GM21360 (cell line): ENCODE results near the gene CEACAM3.

Experiments
- ATAC-seq: cut with Tn5 transposase; IDR thresholded peaks from one replicate; pipeline ENCODE4 v1.9.1; 2021; ENCODE audit warnings: mild to moderate bottlenecking, moderate library complexity; ENCODE audit not compliant: unreplicated experiment

The CEACAM3 gene

DNA sequence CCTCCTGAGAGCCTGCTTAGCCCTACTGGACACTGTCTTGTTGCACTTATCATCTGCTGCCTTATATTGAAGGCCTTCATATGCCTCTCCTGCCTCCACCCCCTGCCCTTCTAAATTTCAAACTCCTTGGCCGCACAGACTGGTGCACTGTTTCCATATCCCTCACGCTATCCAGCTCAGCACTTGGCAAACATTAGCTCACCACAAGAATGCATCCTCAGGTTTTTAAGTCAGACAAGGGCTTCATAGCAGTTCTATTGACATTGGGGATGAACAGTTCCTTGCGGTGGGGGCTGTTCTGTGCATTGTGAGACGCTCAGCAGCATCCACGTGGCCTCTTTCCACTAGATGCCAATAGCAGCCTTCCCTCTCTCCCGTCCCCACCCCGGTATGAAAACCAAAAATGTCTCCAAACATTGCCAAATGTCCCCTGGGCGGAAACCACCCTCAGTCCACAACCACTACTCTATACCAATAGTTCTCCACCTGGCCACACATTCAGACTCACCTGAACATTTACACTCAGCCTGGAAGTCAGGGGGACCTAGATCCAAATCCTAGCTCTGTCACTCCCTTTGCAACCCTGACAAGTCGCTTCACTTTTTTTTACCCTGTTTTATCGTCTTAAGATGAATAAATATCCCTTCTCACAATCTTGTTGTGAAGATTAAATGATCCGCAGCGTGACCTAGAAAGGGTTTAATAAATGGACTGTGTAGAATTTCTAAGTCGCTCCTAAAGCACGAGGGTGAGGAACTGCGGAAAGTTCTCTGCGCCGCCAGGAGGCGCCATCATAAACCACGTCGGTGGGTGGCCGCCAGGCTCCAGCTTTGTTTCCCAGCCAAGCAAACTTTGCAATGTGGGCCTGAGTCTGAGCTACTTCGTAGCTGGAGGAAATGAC, 3.6 kb upstream of the CEACAM3 start:
- no peak for ATAC-seq

DNA sequence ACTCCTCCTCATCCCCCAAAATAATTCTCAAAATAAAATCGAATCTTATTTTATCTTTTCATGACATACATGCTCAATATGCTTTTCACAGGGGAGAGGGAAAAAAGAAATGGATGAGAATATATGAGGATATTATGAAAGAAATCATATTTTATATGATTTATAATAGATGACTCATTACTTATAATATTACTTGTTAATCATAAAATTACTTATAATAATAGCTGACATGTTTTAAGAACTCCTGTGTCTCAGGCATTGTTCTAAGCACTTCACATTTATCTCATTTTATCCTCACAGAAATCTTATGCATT, 3.0 kb upstream of the CEACAM3 start:
- ATAC-seq = no peak

- no peak for ATAC-seq
Observed at GRCh38 chr19:41795031-41795461, 1.3 kb upstream of the CEACAM3 start.

GRCh38 chr19:41796901-41797300, 514 bp downstream of the CEACAM3 start:
- ATAC-seq = no peak

DNA sequence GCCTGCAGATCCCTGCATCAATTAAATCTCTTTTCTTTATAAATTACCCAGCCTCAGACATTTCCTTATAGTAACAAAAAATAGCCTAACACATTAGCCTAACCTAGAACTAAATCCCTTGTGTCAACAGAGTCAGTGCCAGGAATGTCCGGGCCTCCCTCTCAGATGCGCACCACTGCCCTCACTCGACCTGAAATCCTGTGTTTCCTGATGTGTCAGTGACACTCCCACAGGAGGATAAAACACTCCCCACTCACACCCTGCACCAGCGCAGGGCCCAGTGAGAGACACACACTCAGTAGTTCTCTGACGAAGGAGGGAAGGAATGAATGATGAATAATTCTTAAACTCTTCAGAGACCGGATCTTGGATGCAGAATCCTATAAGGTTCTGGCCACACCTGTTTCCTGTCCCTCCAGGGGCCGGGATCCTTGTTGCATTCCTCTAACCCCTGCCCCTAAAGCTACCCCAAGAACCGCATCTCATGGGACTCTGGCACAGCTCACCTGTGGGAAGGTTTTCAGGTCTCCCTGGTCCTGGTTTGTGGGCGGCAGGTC, 3.1 kb downstream of the CEACAM3 start:
- ATAC-seq = no peak

- no peak for ATAC-seq
Observed at GRCh38 chr19:41801031-41801430, 4.6 kb downstream of the CEACAM3 start.

GRCh38 chr19:41801792-41802211, 5.4 kb downstream of the CEACAM3 start:
- ATAC-seq = no peak

DNA sequence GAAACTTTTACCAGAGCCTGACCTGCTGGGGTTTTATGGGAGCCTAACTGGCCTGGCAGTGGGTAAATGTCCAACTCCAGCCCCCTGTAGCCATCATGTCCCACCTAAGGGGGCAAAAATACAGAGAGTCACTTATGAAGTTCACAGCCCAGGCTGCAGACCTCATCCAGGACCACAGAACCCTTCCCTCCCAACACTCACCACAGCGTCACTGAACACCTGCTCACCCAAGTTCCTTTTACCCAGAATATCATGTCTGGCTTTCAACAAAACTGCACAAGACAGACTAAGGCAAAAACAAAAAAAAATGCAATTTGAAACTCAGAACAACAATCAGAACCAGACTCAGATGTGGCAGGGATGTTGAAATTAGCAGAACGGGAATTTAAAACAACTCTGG, 6.4 kb downstream of the CEACAM3 start:
- ATAC-seq = no peak

- ATAC-seq = no peak
Observed at GRCh38 chr19:41804336-41804735, 7.9 kb downstream of the CEACAM3 start.

DNA sequence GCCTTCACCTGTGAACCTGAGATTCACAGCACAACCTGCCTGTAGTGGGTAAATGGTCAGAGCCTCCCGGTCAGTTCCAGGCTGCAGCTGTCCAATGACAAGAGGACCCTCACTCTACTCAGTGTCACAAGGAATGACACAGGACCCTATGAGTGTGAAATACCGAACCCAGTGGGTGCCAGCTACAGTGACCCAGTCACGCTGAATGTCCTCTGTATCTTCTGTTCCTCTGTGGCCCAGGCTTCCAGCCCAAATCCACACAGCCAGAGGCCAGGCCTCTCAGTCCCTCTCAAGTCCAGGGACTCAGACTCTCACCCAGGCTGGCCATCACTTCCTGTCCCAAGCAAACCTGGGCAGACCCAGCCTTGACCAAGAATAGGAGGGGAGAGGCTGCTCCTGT, 10.8 kb downstream of the CEACAM3 start:
- no peak for ATAC-seq

- ATAC-seq = no peak
Observed at GRCh38 chr19:41808663-41809566, 12.5 kb downstream of the CEACAM3 start.

GRCh38 chr19:41810301-41810700, 13.9 kb downstream of the CEACAM3 start:
- no peak for ATAC-seq

DNA sequence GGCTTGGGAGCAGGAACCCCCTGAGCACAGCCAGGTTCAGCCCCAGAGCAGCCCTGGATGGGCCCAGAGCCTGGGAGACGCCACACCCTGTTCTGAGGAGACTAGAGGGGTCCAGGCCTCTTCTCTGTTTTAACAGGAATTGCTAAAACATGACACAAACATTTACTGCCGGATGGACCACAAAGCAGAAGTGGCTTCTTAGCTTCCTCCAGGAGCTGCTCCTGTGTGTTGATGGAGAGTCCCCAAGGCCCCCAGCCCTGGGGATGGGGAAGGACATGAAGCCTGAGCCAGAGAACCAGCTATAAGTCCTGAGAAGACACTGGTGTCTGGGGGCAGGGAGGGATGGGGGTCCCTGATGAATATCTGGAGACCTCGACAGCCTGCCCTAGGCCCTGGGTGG, 14.6 kb downstream of the CEACAM3 start:
- ATAC-seq = no peak

- no peak for ATAC-seq
Observed at GRCh38 chr19:41811981-41812380, 15.6 kb downstream of the CEACAM3 start.

- no peak for ATAC-seq
Observed at GRCh38 chr19:41813911-41814310, 17.5 kb downstream of the CEACAM3 start.

DNA sequence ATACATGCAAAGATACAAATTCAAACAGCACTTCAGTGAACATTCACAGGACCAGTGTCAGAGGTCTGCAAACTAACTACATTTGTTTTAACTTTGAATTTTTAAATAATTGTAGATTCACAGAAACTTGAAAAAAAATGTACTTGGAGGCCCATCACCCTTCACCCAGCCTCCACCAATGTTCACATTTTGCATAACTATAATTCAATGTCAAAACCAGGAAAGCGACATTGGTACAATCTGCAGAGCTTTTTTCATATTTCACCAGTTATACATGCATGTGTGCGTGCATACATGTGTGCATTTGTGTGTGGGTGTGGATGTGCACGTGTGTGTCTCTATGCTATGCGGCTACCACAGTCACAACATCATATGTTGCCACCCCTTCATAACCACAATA, 18.9 kb downstream of the CEACAM3 start:
- no peak for ATAC-seq

DNA sequence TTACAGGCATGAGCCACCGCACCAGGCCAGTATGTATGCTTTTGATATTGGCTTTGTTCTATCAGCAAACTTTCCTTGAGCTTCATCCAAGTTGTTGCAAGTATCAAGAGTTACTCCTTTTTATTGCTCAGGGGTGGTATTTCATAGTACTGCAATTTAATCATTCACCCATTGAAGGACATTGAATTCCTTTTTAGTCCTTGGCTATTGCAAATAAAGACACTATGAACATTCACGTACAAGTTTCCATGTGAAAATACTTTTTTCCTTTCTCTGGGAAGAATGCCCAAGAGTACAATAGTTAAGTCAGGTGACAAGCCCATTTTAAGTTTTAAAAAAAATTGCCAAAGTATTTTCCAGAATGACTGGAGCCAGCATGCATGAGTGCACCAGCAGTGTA, 20.4 kb downstream of the CEACAM3 start:
- ATAC-seq = no peak

GRCh38 chr19:41821003-41821735, 24.8 kb downstream of the CEACAM3 start:
- no peak for ATAC-seq

DNA sequence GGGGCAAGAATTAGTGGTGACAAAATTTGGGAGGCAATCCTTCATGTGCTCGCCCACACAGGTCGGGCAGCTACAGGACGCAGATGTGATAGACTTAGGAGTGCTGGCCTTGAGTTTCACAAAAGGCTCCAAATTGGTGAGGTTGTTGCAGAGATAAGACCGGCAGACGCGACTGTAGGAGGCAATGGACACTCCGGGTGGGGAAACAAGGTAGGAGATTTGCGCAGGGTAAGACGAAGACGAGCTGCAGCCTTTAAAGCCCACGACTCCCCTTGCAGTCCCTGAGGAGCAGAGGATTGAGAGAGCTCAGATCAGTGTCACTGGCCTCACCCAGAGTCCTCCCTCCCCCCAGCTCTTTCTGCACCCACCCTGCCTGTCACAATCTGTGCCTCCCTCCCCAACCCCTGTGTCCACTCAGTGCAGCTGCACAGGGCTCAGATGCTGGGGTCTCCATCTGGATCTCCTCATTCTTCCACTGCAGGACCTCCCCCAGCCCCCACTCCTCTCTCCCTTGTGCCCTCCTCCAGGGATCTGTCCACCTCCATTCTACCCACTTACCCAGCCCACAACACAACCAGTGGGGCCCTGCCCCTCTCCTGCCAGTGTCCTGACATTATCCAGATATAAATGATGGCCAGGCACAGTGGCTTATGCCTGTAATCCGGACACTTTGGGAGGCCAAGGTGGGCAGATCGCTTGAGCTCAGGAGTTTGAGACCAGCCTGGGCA, 41.8 kb downstream of the CEACAM3 start:
- ATAC-seq = no peak

GRCh38 chr19:41839211-41839610, 42.8 kb downstream of the CEACAM3 start:
- no peak for ATAC-seq
